Smooth muscle cell of the brain vasculature (primary cell): ENCODE data around the gene NDE1.
"Not testable (repeated sequence)": the region's sequence is repeated elsewhere in the genome, so short reads cannot be mapped to it uniquely, and the experiment has no call there.

Experiments
- DNase-seq: peaks from one replicate; pipeline ENCODE4 v3.0.0-alpha.2; 2012; ENCODE audit warnings: low read depth, low spot score

The NDE1 gene

DNA sequence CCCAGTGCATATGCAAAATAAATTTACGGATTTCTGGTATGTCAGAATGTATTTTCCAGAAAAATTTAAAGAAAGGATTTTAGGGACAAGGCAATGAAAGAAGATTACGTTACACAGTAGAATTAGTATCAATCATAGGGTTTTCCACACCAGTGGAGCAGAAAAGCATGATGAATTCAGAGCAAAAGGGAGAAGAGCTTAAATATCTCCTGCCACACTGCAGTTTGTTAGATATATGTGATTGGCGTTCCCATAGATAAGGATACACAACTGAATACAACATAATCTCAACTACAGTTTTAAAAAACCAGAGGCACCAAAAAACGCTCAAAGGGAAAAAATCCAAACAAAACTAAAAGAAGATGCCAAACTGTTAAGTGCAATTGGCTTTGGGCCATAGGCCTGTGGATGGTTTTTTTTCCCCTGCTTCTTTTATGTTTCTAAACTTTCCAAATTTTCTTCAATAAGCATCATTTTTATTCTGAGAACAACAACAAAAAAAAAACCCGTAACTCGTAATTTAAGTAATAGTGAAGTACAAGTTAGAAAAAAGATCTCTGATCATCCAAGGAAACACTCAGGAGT, 29.3 kb upstream of the NDE1 start:
- no peak for DNase-seq

DNA sequence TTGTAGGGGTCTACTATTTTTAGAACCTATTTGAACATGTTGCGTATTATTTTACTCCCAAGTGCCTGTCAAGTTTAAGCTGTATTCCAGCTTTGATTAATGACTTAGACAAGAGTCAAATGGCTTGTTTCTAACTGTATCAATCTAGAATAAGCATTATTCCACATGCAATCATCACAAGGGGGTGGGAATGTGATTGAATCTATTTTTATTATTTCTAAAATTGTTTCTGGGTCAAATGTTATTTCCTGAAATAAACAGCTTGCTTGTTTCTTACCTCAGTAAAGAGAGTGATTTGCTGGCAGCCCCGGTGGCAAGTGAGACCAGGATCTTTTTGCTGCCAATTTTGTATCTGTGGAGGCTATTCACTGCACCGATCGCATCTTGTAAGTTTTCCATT, 28.6 kb upstream of the NDE1 start:
- DNase-seq = no peak

DNA sequence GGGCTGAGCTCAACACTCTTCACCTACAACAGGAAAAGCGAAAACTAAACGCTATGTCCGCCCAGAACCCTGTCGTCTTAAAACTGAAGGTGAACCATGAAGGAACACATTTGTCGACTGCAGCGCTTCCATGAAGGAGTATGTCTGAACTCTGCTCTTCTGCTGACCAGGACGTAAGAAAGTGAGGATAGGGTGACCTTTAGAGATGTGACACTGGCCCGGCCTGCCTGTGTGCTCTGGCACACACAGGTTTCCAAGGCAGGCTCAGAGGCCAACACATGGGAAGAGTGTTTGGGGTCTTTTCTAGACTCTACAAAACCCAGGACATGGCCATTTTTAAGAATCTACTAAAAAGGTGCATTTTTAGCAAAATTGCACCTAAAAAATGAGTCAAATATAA, 28.2 kb upstream of the NDE1 start:
- no peak for DNase-seq

DNA sequence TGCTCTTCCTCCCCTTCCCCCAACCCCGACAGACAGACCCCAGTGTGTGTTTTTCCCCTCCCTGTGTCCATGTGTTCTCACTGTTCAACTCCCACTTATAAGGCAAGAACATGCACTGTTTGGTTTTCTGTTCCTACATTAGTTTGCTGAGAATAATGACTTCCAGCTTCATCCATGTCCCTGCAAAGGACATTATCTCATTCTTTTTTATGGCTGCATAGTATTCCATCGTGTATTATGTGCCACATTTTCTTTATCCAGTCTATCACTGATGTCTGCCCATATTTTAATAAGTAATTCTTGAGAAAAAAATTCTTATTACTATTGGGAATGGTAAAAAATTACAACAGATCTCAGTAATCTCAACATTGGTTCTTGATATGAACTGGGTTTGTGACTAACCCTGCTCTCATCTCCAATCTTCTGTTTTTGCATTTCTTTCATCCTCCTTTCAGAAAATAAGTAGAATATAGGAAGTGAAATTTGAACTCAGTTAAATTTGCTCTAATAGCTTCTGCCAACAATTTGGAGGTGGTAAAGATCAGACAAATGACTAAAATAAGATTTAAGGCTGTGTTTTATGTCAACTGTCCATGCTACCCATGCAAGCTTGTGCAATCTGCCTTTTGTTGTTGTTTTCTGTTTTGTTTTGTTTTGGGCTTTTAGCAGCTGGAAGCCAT, 18.2 kb upstream of the NDE1 start:
- no peak for DNase-seq

DNA sequence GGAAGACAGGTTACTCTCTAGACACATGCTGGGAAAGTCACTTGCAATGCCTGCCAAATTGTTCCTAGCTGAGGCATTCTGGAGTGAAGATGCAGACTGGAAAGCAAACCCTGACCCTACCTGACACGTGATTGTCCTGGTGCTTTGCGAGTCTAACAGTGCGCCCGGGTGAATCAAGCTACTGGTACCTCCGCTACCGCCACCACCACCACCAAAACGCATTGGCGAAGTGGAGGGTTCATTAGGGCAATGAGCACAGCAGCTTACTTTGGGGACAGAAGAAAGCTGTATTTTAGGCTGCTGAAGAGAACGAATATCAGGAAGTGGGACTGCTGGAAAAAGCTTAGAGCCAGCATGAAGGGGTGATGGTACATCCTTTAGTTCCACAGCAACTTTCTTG, 14.1 kb upstream of the NDE1 start:
- no peak for DNase-seq

DNA sequence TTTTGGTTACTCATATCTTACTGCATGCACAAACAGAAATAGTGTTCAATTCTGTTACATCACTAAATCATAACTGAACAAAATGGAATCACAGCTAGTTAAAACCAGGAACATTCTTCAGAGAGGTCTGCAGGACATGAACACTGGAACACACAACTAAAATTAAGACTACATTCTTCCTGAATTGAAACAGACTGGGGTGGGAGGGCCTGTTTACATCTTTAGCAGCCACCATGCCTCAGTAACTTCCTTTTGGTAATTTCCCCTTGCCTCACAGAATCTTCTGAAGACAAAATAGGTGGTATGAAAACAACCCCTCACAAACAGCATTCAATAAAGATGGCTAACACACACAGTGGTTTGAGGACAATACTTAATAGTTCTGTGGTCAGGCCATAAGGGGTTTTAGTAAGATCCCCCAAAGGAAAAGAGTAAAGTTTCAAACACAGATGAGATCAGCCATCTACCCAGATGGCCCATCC, 13.6 kb upstream of the NDE1 start:
- no peak for DNase-seq

DNA sequence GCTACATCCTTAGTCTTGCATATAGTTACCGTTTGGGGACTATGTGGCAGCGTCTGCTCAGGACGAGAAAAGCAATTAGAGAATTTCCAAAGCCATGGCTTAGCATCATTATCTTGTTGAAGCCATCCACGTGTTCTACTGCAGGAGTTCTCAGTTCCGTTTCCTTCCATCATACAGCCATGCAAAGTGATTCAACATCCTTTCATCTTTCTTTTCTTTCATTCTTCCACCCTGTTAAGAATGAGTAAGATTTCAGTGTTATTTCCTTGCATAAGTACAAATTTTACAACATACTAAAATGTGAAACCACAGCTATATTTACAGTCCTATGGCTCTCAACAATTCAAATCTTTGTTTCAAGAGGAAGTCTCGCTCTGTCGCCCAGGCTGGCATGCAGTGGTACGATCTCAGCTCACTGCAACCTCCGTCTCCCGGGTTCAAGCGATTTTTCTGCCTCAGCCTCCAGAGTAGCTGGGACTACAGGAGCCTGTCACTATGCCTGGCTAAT, 10.9 kb upstream of the NDE1 start:
- no peak for DNase-seq

DNA sequence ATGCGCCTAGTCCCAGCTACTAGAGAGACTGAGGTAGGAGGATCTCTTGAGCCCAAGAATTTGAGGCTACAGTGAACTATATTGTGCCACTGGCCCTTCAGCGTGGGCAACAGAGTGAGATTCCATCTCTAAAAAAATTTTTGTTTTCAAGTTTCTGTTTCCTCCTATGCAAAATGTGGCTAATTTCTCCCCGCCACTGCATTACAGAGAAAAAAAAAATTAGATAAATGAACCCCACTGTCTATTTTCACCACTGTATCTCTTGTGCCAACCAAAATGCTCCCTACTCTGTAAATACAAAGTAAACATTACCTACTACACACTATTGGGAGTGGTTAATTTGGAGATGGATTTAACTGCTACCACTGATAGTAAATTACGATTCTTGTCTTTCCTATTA, 9.1 kb upstream of the NDE1 start:
- no peak for DNase-seq

DNA sequence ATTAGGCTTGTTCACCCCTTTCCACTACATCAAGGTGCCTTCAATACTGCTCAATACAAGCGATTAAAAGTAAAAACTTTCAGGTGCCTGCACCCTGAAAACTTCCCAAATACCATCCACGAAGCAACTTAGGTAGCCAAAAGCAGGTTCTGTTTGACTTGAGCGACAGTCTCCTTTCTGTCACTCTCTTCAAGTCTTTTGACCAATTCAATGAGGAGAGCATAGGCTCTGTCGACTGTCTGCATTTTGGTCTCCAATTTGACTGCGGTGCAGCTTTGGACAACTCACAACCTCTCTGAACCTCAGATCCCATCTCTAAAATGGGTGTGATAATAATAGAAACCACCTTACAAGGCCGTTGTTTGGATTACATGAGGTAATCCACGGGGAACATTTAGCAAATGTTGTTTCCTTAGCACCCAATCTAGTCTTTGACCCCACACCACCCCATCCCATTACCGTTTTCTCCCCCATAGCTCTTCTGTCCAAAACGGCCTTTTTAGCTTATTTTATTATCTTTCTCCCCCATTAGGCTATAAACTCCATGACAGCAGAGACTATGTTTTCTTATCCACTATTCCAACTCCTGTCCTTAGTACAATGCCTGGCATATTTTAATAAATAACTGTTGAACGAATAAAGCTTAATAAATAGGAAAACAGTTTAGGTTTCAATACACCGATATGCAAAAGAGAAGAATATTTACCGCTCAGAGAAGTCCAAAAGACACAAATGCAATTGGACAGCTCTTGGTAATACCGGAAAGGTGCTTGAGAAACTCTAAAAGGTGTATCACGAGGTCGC, 8.1 kb upstream of the NDE1 start:
- no peak for DNase-seq

DNA sequence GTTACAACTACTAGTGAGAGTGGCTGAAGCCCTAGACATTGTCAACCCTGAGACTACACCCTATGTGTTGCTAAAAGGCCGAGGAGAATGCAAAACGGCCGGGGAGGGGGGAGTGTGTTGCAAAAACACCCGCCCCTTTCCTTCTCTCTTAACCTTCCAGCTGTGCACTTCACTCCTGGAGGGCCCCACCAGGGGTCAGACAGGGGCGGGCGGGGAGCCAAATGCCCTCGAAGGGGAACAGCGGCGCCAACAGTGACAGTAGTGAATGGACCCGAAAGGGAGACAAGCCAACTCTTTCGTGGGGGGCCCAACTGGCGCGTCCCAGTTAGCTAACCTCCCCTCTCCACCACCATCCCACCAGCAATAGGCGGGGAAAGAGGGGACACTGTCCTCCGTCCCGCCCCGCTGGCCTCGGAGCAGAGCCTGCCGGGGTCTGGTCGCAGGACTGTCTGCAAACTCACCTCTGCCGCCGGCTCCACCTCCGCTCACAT, 7.4 kb upstream of the NDE1 start:
- no peak for DNase-seq

DNA sequence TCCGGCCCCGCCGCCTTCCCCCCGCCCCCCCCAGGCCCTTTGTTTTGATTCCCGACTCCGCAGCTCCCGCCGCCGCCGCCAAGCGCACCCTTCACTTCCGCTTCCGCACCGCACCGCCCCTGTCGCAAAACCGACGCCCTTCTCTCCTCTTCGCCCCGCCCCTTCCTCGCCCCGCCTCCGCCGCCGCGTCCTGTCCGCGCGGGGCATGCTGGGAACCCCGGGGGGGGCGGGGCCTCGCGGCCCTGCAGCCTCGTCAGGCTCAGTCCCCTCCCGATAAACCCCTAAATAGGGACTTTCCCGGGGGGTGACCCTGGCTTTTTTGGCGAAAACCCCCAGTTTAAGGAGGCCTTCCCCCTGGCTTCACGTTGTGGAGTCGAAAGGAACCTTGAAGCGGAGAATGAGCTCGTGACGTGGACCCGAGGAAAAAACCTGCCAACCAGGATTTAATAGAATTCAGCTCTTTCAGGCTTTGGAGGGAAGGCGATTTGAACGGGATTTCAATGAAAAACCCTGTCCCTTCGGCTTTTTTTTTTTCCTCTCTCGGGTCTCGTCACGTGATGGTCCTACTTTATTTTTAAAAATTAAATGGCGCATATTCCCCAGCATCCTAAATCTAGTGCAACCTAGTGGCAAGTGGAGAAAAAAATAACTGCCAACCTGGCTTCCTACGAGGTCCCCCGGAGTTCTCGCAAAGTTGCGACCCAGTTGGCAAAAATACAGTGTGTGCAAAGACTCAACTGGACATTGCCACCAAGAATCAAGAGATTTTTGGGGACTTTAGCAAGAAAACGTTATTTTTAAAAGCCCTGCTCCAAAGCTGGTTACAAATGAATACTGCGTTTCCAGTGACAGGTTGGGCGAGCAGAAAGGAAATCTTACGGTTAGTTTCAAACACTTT, 6.7 kb upstream of the NDE1 start, which contains the start of gene MARF1:
TSS of gene MARF1 (minus strand) at position 107 of the 898 bp plus-strand sequence. CDS start 3,921 bp downstream, outside the sequence.
- DNase-seq = peak; percentile 84

DNA sequence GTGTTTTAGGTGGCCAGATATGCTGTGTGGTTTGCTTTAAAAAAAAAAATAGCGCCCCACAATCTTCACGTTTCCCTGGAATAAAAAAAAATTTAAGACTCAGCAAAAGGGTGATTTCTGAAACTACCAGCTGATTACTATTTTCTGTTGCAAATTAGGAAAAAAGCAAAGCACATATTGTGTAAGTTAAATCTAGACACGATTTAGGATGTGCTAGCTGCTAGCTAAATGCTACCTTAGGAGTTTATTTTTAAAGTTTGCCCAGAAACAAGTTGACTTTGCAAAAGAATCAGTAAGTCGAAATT, 6.1 kb upstream of the NDE1 start:
- no peak for DNase-seq

DNA sequence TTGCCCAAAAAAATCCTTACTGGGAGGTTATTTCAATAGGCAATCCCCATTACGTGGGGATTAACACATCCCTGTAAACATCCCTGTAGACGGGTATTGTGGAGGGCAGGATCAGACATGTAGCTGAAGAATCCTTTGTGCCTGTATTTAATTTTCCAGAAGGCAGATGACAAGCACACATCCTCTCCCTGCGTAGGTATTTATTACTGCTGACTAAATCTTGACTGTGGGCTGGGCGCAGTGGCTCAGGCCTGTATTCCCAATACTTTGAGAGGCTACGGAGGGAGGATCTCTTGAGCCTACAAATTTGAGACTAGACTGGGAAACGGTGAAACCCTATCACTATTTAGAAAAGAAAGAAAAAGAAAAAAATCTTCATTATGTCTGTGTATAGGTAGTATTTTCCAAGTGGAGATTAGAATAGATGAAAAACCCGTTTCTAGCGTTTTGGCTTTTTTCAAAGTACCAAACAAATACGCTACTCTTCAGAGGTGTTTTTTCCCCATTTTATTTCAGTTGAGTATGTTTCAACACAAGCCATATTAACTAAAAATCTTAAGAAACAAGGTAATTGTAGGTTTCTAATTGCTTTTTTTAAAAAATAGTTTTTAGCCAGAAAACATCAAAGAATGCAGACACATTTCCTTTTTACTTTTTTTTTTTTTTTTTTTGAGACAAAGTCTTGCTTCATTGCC, 5.6 kb upstream of the NDE1 start:
- no peak for DNase-seq

DNA sequence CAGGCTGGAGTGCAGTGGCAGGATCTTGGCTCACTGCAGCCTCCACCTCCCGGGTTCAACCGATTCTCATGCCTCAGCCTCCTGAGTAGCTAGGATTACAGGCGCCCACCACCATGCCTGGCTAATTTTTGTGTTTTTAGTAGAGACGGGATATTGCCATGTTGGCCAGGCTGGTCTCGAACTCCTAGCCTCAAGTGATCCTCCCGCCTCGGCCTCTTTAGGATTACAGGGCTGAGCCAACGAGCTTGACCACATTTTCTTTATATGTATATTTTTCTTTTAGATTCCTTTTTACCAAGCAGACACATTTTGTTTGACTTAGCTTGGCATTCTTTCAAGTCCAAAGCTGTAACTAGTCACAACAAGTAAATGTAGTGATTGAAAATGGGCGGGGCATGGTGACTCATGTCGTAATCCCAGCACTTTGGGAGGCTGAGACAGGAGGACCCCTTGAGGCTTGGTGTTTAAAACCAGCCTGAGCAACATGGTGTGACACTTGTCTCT, 5.0 kb upstream of the NDE1 start:
- DNase-seq = not testable (repeated sequence)

DNA sequence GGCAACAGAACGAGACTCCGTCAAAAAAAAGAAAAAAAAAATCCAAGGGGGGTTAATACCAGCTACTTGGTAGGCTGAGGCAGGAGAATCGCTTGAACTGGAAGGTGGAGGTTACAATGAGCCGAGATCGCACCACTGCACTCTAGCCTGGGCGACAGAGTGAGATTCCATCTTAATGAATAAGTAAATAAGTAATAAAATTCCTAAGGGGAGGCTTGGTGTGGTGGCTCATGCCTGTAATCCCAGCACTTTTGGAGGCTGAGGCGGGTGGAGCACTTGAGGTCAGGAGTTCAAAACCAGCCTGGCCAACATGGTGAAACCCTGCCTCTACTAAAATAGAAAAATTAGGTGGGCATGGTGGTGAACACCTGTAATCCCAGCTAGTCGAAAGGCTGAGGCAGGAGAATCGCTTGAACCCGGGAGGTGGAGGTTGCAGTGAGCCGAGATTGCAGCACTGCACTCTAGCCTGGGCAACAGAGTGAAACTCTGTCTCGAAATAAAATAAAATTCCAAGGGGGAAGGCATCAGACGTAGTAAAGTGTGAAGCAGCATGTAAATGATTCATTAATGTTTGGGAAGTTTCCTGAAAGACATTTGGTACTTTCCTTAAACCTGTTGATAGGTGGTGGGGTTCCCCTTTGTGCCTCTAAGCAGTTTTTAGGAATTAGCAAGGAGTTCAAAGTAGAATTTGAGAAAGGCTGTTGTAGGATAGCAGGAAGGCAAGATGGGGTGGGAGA, 3.3 kb upstream of the NDE1 start:
- not testable (repeated sequence) for DNase-seq

DNA sequence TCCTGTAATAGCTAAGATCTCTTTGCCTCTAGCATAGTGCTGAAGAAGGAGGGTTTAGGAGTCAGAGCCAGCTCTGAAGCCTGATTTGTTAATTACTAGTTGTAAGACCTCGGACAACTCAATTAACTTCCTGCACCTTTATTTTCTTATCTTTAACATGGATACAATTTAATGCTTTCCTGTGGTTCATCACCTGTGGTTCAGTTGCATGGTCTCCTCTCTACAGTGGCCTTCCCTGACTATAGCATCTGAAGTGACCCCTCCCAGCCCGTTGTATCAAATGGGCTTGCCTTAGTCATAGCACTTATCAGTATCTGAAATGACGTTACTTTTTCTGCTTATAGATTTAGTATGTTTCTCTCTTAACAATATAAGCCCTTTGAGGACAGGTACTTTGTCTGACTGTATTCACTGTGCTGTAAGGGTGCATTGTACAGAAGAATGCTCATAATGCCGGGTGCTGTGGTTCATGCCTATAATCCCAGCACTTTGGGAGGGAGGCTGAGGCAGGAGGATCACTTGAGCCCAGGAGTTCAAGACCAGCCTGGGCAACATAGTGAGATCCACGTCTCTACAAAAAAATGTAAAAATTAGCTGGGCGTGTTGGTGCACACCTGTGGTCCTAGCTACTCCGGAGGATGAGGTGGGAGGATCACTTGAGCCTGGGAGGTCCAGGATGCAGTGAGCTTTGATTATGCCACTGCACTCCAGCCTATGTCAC, 2.6 kb upstream of the NDE1 start:
- DNase-seq = no peak

DNA sequence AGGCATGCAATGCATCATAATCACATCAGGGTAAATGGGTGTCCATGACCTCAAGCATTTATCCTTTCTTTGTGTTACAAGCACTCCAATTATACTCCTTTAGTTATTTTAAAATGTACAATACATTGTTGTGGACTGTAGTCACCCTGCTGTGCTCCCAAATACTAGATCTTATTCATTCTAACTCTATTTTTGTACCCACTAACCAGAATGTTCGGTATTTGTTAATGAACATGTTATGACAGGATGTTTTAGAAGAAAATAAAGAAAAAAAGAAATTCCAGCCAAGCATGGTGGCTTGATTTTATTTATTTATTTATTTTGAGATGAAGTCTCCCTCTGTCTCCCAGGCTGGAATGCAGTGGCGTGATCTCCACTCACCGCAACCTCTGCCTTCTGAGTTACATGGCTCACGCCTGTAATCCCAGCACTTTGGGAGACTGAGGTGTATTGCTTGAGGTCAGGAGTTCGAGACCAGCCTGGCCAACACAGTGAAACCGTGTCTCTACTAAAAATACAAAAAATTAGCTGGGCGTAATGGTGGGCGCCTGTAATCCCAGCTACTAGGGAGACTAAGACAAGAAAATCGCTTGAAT, 1.8 kb upstream of the NDE1 start:
- DNase-seq = no peak

DNA sequence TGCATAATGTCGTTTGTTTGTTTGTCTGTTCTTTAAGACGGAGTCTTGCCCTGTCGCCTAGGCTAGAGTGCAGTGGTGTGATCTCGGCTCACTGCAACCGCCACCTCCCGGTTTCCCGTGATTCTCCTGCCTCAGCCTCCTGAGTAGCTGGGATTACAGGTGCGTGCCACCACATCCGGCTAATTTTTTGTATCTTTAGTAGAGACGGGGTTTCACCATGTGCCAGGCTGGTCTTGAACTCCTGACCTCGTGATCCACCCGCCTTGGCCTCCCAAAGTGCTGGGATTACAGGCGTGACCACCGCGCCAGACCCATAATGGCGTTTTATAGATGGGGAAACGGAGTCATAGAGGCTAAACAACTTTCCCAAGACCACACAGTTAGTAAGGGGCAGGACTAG, 734 bp upstream of the NDE1 start:
- DNase-seq = not testable (repeated sequence)

DNA sequence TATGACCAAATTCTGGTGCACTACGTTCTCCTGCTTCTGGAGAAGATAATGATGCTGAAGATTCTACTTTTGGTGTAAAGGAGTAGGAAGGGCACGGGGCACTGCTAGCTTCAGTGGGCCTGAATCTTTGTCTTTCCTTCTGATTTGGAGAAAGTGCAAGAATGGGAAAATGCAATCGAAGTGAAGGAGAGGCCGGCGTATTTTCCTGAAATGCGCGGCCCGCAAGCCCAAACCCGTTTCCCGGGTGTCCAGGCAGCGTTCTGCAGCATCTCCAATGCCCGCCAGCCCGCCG, 372 bp upstream of the NDE1 start:
- no peak for DNase-seq
